HEK293 (cell line): Measurements from ENCODE around the gene RHOG.
A peak's percentile ranks its signal among the peaks of the same experiment; 100 is the strongest.

Experiments
- CTCF ChIP-seq: fragments of 450-650 bp; formaldehyde crosslinking; IDR thresholded peaks from 2 replicates; pipeline ENCODE4 v1.5.1; 2016; ENCODE audit warnings: missing biosample characterization, missing genetic modification characterization
- HOXA7 ChIP-seq: sonication (generic); formaldehyde crosslinking; IDR thresholded peaks from 2 replicates; pipeline ENCODE4 v1.8.1; 2022; ENCODE audit warnings: missing genetic modification reagents, borderline replicate concordance
- KLF1 ChIP-seq: fragments of 450-650 bp; formaldehyde crosslinking; IDR thresholded peaks from 2 replicates; pipeline ENCODE4 v1.5.1; 2016; ENCODE audit warnings: missing biosample characterization, missing genetic modification characterization
- KLF7 ChIP-seq: fragments of 450-650 bp; formaldehyde crosslinking; IDR thresholded peaks from 2 replicates; pipeline ENCODE4 v1.5.1; 2016; ENCODE audit warnings: missing biosample characterization, missing genetic modification characterization, borderline replicate concordance
- PBX3 ChIP-seq: sonication (generic); formaldehyde crosslinking; IDR thresholded peaks from 2 replicates; pipeline ENCODE4 v1.8.1; 2022; ENCODE audit warnings: mild to moderate bottlenecking, moderate library complexity, missing genetic modification reagents
- PRDM2 ChIP-seq: fragments of 450-650 bp; formaldehyde crosslinking; IDR thresholded peaks from 2 replicates; pipeline ENCODE4 v1.5.1; 2016; ENCODE audit warnings: missing biosample characterization, missing genetic modification characterization, borderline replicate concordance
- REST ChIP-seq: fragments of 450-650 bp; formaldehyde crosslinking; IDR thresholded peaks from 2 replicates; pipeline ENCODE4 v1.5.1; 2016; ENCODE audit warnings: missing biosample characterization, missing genetic modification characterization
- SCRT2 ChIP-seq: fragments of 450-650 bp; formaldehyde crosslinking; IDR thresholded peaks from 2 replicates; pipeline ENCODE4 v1.5.1; 2016; ENCODE audit warnings: missing biosample characterization, missing genetic modification characterization
- TCF7L2 ChIP-seq: IDR thresholded peaks from 2 replicates; pipeline ENCODE4 v1.6.1; 2011; ENCODE audit warnings: low read depth, mild to moderate bottlenecking, inconsistent platforms, low read length, moderate library complexity, borderline replicate concordance
- ZBTB10 ChIP-seq: fragments of 450-650 bp; formaldehyde crosslinking; IDR thresholded peaks from 2 replicates; pipeline ENCODE4 v1.5.1; 2016; ENCODE audit warnings: missing biosample characterization, missing genetic modification characterization
- ZBTB17 ChIP-seq: fragments of 450-650 bp; formaldehyde crosslinking; IDR thresholded peaks from 2 replicates; pipeline ENCODE4 v1.5.1; 2016; ENCODE audit warnings: missing biosample characterization, missing genetic modification characterization
- ZFHX2 ChIP-seq: fragments of 450-650 bp; formaldehyde crosslinking; conservative IDR thresholded peaks from 2 replicates; pipeline ENCODE4 v1.5.1; 2016; ENCODE audit warnings: missing biosample characterization, missing genetic modification characterization
- ZNF132 ChIP-seq: fragments of 450-650 bp; formaldehyde crosslinking; IDR thresholded peaks from 2 replicates; pipeline ENCODE4 v1.5.1; 2017; ENCODE audit warnings: missing biosample characterization, missing genetic modification characterization, borderline replicate concordance
- ZNF175 ChIP-seq: fragments of 450-650 bp; formaldehyde crosslinking; IDR thresholded peaks from 2 replicates; pipeline ENCODE4 v1.5.1; 2016; ENCODE audit warnings: missing biosample characterization, missing genetic modification characterization
- ZNF23 ChIP-seq: fragments of 450-650 bp; formaldehyde crosslinking; IDR thresholded peaks from 2 replicates; pipeline ENCODE4 v1.5.1; 2016; ENCODE audit warnings: missing biosample characterization, missing genetic modification characterization, borderline replicate concordance
- ZNF274 ChIP-seq, 2 experiments: fragments of 200-500 bp in 1 of 2; fragments of 450-650 bp in 1 of 2; sonication (Bioruptor generic) in 1 of 2; formaldehyde crosslinking in 1 of 2; IDR thresholded peaks; 2 replicates each; pipeline versions ENCODE4 v1.5.1 to v1.6.1; 2014 to 2016; ENCODE audit warnings: borderline replicate concordance in 1 of 2, inconsistent platforms in 1 of 2, low read length in 1 of 2, missing biosample characterization in 1 of 2, missing genetic modification characterization in 1 of 2
- ZNF324 ChIP-seq: fragments of 450-650 bp; formaldehyde crosslinking; IDR thresholded peaks from 2 replicates; pipeline ENCODE4 v1.5.1; 2016; ENCODE audit warnings: missing biosample characterization, missing genetic modification characterization
- ZNF629 ChIP-seq: fragments of 450-650 bp; formaldehyde crosslinking; IDR thresholded peaks from 2 replicates; pipeline ENCODE4 v1.5.1; 2017; ENCODE audit warnings: missing biosample characterization, missing genetic modification characterization
- ZNF692 ChIP-seq: fragments of 450-650 bp; formaldehyde crosslinking; IDR thresholded peaks from 2 replicates; pipeline ENCODE4 v1.5.1; 2016; ENCODE audit warnings: missing biosample characterization, missing genetic modification characterization
- ZNF843 ChIP-seq: fragments of 450-650 bp; formaldehyde crosslinking; IDR thresholded peaks from 2 replicates; pipeline ENCODE4 v1.5.1; 2016; ENCODE audit warnings: missing biosample characterization, missing genetic modification characterization

The RHOG gene

GRCh38 chr11:3807909-3808860, 32.6 kb downstream of the RHOG start, which contains the start of gene PGAP2 (continued):
- no peak for TF ChIP-seq PRDM2 (tag by site-specific recombination)
- no peak for TF ChIP-seq ZNF324
- TF ChIP-seq ZNF274 (IDR thresholded peaks at IDR 0.05; ENCODE audit: low read length): no peak
- TF ChIP-seq ZNF274 (tag by site-specific recombination; IDR thresholded peaks at IDR 0.05; ENCODE audit: borderline replicate concordance): no peak
- no peak for TF ChIP-seq REST (tag by site-specific recombination)
- peak; percentile 54 for TF ChIP-seq CTCF (tag by site-specific recombination)
- TF ChIP-seq HOXA7 (CRISPR knock-in tag): no peak
- peak; percentile 49; the same call in 1 of the 2 replicates for TF ChIP-seq ZFHX2 (tag by site-specific recombination)
- 0 out of 2 replicates have a peak, but pooled peaks have one; percentile 27 for TF ChIP-seq ZBTB10 (tag by site-specific recombination)
- TF ChIP-seq KLF7 (tag by site-specific recombination): no peak
- TF ChIP-seq ZNF629 (tag by site-specific recombination): no peak
- TF ChIP-seq KLF1 (tag by site-specific recombination): no peak
- TF ChIP-seq ZNF175: no peak
- TF ChIP-seq PBX3 (CRISPR knock-in tag): no peak
- no peak for TF ChIP-seq TCF7L2
- peak; percentile 99 for TF ChIP-seq SCRT2 (tag by site-specific recombination)
- TF ChIP-seq ZNF692 (tag by site-specific recombination): peak; percentile 36; the same call in 1 of the 2 replicates
- no peak for TF ChIP-seq ZNF132 (tag by site-specific recombination)
- 0 out of 2 replicates have a peak, but pooled peaks have one; percentile 11 for TF ChIP-seq ZNF843
- no peak for TF ChIP-seq ZNF23 (tag by site-specific recombination)
- TF ChIP-seq ZBTB17 (tag by site-specific recombination): 0 out of 2 replicates have a peak, but pooled peaks have one; percentile 42
